Measurements from ENCODE around the gene CACNA1E. TPM values are rescaled to one million over a fixed set of nuclear protein-coding genes. Genes with fewer than 3 reads are reported as not detected.

CACNA1E gene
- total and polyA plus RNA-seq, 2 of the 13 experiments (the other 11 are each of a cell fraction or from before 2014, with no cell fraction given), result not detected

DNA sequence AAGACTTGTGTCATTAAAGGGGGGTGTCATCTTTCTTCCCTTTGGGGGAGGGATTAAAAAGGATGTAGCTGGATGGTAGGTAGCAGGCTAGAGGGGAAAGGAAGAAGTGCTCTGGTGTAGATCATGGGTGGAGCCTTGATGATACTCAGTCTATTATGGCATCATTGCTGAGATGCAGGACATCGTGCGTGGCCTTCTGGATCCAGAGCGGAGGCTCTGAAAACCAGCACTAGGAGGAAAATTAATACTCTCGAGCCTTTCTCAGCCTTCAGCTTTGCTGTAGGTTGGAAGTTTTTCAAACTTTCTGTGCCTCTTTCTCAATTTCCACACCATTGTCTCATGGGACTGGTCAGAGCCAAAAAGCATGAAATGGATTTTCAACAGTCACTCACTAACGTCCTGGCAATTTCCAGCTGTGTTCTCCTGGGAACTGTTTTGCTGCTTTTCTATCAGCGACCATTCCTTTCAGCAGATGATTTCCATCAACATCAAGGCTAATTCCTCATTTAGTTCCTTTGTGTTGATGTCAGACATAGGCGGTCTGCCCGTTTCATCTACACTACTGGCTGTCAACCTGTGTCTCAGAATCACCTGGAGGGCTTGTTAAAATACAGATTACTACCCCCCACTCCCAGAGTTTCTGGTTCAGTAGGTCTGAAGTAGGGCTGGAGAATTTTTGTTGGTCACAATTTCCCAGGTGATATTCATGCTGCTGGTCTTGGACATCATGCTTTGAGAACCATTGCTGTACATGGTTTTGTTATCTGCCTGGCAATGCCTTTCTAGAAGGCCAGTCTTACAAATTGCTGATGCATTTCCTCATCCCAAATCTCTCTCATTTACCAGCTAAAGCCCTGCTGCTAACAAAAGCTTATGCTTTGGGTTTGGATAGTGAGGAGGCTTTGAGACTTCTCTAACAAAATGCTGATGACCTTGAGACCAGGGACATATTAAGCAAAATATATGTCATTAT lies 7.7 kb downstream of the CACNA1E start (continued):
- TF ChIP-seq ZNF75D (CRISPR knock-in tag; IDR thresholded peaks at IDR 0.05; ENCODE audit: borderline replicate concordance) (no peak), TBX3 (IDR thresholded peaks at IDR 0.05; ENCODE audit: borderline replicate concordance) (no peak), PCBP1 (IDR thresholded peaks at IDR 0.05; ENCODE audit: borderline replicate concordance, low read depth, low read length) (no peak), YEATS4 (CRISPR knock-in tag; IDR thresholded peaks at IDR 0.05; ENCODE audit: borderline replicate concordance) (no peak), ATF5 (CRISPR knock-in tag; IDR thresholded peaks at IDR 0.05; ENCODE audit: low read depth) (no peak), MAFG (CRISPR knock-in tag; IDR thresholded peaks at IDR 0.05) (no peak)

GRCh38 chr1:181493166-181493565 lies 9.8 kb downstream of the CACNA1E start:
- no peaks in the 10 kb centered on the region for H3K4me1 ChIP-seq (ENCODE audit: insufficient read depth, low read length)
- ATAC-seq (no peak), FAIRE-seq (no peak), DNase-seq (ENCODE audit: low spot score) (no peak)
- H2AFZ ChIP-seq (ENCODE audit: low read length), result no peak overlapping the region
- ChIA-PET POLR2A (no interaction called here), CTCF (ENCODE audit: low intra/inter-chr PET ratio, low total read pairs) (no interaction called here)
- H3K9me3 ChIP-seq (ENCODE audit: low read length), result no peaks in the 10 kb centered on the region
- TF ChIP-seq KLF13 (CRISPR knock-in tag; IDR thresholded peaks at IDR 0.05) (no peak), RNF219 (CRISPR knock-in tag; IDR thresholded peaks at IDR 0.05) (no peak), SRY (CRISPR knock-in tag; IDR thresholded peaks at IDR 0.05) (no peak), ZNF619 (CRISPR knock-in tag; IDR thresholded peaks at IDR 0.05) (no peak), ZNF747 (CRISPR knock-in tag; IDR thresholded peaks at IDR 0.05; ENCODE audit: borderline replicate concordance) (no peak)
- H3K4me3 ChIP-seq (replicated peaks in 1 of 3; ENCODE audit: insufficient read depth in 1 of 3, low read depth in 2 of 3, low read length in 3 of 3), result no peak overlapping the region
- H4K20me1 ChIP-seq (ENCODE audit: insufficient read depth, low read length), result no peaks in the 10 kb centered on the region
- H3K4me2 ChIP-seq (ENCODE audit: low read depth, low read length), result no peak overlapping the region
- in situ Hi-C loops (cut with HindIII; ENCODE audit: extremely low pct_ligation_motif_present, low pct_unique_long_range_greater_than_20kb), result no loop called here
- BruUV-seq (replicated peaks), result no TSS peak
- WGBS (ENCODE audit: low lambda C conversion rate), result 5% methylated on average over 3 of the region's 3 CpGs
- H3K27me3 ChIP-seq (ENCODE audit: control insufficient read depth in 1 of 2, insufficient read depth in 2 of 2, low read length in 2 of 2), result no peaks in the 10 kb centered on the region
- H3K79me2 ChIP-seq (ENCODE audit: insufficient read depth, low read length), result no peaks in the 10 kb centered on the region
- H3K9ac ChIP-seq (ENCODE audit: insufficient read depth, low read depth, low read length), result no peak overlapping the region
- H3K27ac ChIP-seq (ENCODE audit: extremely low read length, insufficient read depth, low read length), result no peak overlapping the region
- intact Hi-C loops (cut with micrococcal nuclease; ENCODE audit: unreplicated experiment), result no loop called here
- H3K36me3 ChIP-seq (replicated peaks in 1 of 2; ENCODE audit: control insufficient read depth in 1 of 2, insufficient read depth in 2 of 2, low read length in 2 of 2), result no peaks in the 10 kb centered on the region

Data from HepG2 (cell line).